HUES48 (cell line): Measurements from ENCODE around the gene RIMBP2.

Source experiments
- H3K27ac ChIP-seq: one replicate; pipeline ENCODE4 v1.7.0; 2013; ENCODE audit warnings: low read depth, low read length, inconsistent platforms
- H3K27me3 ChIP-seq: 2 replicates; pipeline ENCODE4 v1.6.1; 2013; ENCODE audit warnings: mild to moderate bottlenecking, low read length; ENCODE audit not compliant: control insufficient read depth, insufficient read depth
- H3K36me3 ChIP-seq: 2 replicates; pipeline ENCODE4 v1.6.1; 2013; ENCODE audit warnings: low read length; ENCODE audit not compliant: control insufficient read depth, insufficient read depth
- H3K4me1 ChIP-seq: 2 replicates; pipeline ENCODE4 v1.6.1; 2013; ENCODE audit warnings: mild to moderate bottlenecking, low read length; ENCODE audit not compliant: control insufficient read depth, insufficient read depth
- H3K4me3 ChIP-seq: 2 replicates; pipeline ENCODE4 v1.5.1; 2013; ENCODE audit warnings: mild to moderate bottlenecking, low read depth, low read length
- H3K9ac ChIP-seq: 2 replicates; pipeline ENCODE4 v1.6.1; 2013; ENCODE audit warnings: mild to moderate bottlenecking, low read depth, low read length, moderate library complexity
- H3K9me3 ChIP-seq: 2 replicates; pipeline ENCODE4 v1.6.1; 2013; ENCODE audit warnings: low read length; ENCODE audit not compliant: control insufficient read depth, insufficient read depth

Gene RIMBP2

GRCh38 chr12:130555221-130555620 lies 160.9 kb downstream of the RIMBP2 start:
- Histone ChIP-seq H3K36me3 (no peaks in the 10 kb centered on the region), H3K4me1 (peaks cover 4% of the 10 kb centered on the region; the same call in 1 of the 2 replicates), H3K9me3 (0 out of 2 replicates have a peak, but pooled peaks cover 6% of the 10 kb centered on the region)

DNA sequence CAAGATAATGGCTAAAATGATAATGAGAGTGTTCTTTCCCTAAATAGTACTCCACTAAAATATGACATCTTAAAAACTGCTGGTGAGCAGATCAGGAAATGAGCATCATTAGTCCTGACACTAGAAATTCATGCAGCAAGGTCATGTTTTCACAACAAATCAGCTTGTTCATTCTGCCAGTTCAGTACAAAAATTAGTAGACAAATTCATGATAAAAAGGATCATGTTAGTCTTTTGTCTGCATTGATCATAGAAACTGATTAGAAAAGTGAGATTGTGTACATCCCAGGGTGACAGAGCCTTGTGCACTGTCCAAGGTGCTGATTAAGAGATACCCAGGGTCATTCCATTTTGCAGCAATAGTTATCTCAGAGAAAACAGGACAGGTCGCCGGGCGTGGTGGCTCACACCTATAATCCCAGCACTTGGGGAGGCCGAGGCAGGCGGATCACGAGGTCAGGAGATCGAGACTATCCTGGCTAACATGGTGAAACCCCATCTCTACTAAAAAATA lies 163.6 kb downstream of the RIMBP2 start:
- Histone ChIP-seq H3K27ac (no peak overlapping the region), H3K4me1 (peaks cover 4% of the 10 kb centered on the region; the same call in 1 of the 2 replicates), H3K36me3 (no peaks in the 10 kb centered on the region), H3K4me3 (no peak overlapping the region), H3K9ac (no peak overlapping the region), H3K27me3 (no peaks in the 10 kb centered on the region), H3K9me3 (0 out of 2 replicates have a peak, but pooled peaks cover 6% of the 10 kb centered on the region)

More at GRCh38 chr12:130555221-130555620, 160.9 kb downstream of the RIMBP2 start:
- Histone ChIP-seq H3K27me3 (no peaks in the 10 kb centered on the region), H3K4me3 (no peak overlapping the region), H3K27ac (no peak overlapping the region), H3K9ac (no peak overlapping the region)

GRCh38 chr12:130549361-130549760 lies 166.7 kb downstream of the RIMBP2 start:
- Histone ChIP-seq H3K27ac (no peak overlapping the region), H3K4me3 (no peak overlapping the region), H3K36me3 (no peaks in the 10 kb centered on the region), H3K9me3 (0 out of 2 replicates have a peak, but pooled peaks cover 6% of the 10 kb centered on the region), H3K4me1 (peaks cover 4% of the 10 kb centered on the region; the same call in 1 of the 2 replicates), H3K27me3 (no peaks in the 10 kb centered on the region), H3K9ac (no peak overlapping the region)

DNA sequence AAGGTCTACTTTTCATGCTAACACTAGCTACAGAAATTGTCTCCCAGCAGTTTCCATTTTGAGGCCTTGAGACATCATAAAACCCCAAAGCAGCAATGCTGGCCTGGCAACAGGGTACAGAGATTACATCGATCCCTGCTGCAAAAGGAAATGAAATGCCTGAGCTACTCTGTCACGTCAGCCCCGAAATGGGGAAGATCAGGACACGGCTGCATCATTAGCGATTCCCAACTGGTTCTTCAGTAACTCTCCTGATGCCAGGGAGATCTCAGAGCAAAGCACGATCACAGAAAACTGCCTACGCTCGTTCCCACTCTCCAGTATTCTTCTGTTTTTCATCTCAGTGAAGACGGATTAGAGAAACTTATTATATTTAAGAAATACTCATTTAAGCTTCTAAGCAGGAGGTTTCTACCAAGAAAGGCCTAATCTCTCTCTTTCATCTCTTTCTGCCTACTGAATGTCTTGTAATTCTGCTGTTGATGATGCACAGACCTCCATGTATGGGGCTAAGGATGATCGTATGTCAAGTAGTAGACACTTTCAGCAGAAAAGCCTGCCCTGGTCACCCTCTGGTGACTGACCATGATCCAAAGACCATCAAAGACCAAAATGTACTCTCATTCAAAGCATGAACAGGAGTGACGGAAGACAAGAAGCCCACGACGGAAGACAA lies 168.5 kb downstream of the RIMBP2 start:
- Histone ChIP-seq H3K27me3 (no peaks in the 10 kb centered on the region), H3K4me1 (no peaks in the 10 kb centered on the region), H3K4me3 (no peak overlapping the region), H3K9me3 (0 out of 2 replicates have a peak, but pooled peaks cover 6% of the 10 kb centered on the region), H3K27ac (no peak overlapping the region), H3K36me3 (no peaks in the 10 kb centered on the region), H3K9ac (no peak overlapping the region)

- no peak overlapping the region for H3K27ac ChIP-seq
- H3K4me3 ChIP-seq, result no peak overlapping the region
- no peaks in the 10 kb centered on the region for H3K27me3 ChIP-seq
- H3K4me1 ChIP-seq, result no peaks in the 10 kb centered on the region
- 0 out of 2 replicates have a peak, but pooled peaks cover 6% of the 10 kb centered on the region for H3K9me3 ChIP-seq
- H3K9ac ChIP-seq, result no peak overlapping the region
- no peaks in the 10 kb centered on the region for H3K36me3 ChIP-seq
These were observed 169.6 kb downstream of the RIMBP2 start for GRCh38 chr12:130546494-130546893.

DNA sequence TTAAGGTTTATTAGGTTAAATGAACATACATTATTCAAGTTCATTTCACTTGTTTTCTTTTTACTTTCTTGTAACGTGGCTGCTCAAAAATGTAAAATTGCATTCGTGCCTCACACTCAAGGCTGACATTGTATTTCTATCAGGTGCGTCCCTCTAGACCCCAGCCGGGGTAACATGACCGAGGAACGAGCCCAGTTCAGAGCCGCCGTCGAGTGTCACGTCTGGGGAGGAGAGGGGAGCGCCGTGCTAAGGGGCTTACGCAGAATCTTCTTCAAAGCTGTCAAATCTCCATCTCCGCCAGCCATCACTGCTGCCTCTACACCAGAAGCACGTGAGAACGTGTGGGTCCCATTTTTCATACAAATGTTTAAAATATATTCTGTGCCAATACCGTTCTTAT lies 170.6 kb downstream of the RIMBP2 start:
- no peaks in the 10 kb centered on the region for H3K9me3 ChIP-seq
- H3K4me1 ChIP-seq, result no peaks in the 10 kb centered on the region
- H3K9ac ChIP-seq, result no peak overlapping the region
- H3K4me3 ChIP-seq, result no peak overlapping the region
- no peak overlapping the region for H3K27ac ChIP-seq
- no peaks in the 10 kb centered on the region for H3K36me3 ChIP-seq
- H3K27me3 ChIP-seq, result no peaks in the 10 kb centered on the region

GRCh38 chr12:130540376-130540775 lies 175.7 kb downstream of the RIMBP2 start:
- H3K27me3 ChIP-seq, result no peaks in the 10 kb centered on the region

GRCh38 chr12:130538343-130539095 lies 177.6 kb downstream of the RIMBP2 start:
- no peak overlapping the region for H3K9ac ChIP-seq
- no peaks in the 10 kb centered on the region for H3K36me3 ChIP-seq
- no peaks in the 10 kb centered on the region for H3K27me3 ChIP-seq

More at GRCh38 chr12:130540376-130540775, 175.7 kb downstream of the RIMBP2 start:
- Histone ChIP-seq H3K9ac (no peak overlapping the region), H3K36me3 (no peaks in the 10 kb centered on the region), H3K27ac (no peak overlapping the region), H3K4me3 (no peak overlapping the region), H3K4me1 (no peaks in the 10 kb centered on the region), H3K9me3 (no peaks in the 10 kb centered on the region)

GRCh38 chr12:130537655-130538054 lies 178.4 kb downstream of the RIMBP2 start:
- Histone ChIP-seq H3K4me1 (no peaks in the 10 kb centered on the region), H3K4me3 (no peak overlapping the region), H3K27ac (no peak overlapping the region), H3K9ac (no peak overlapping the region), H3K27me3 (no peaks in the 10 kb centered on the region), H3K9me3 (no peaks in the 10 kb centered on the region), H3K36me3 (no peaks in the 10 kb centered on the region)

More at GRCh38 chr12:130538343-130539095, 177.6 kb downstream of the RIMBP2 start:
- Histone ChIP-seq H3K4me3 (no peak overlapping the region), H3K27ac (no peak overlapping the region), H3K4me1 (no peaks in the 10 kb centered on the region), H3K9me3 (no peaks in the 10 kb centered on the region)

- no peak overlapping the region for H3K9ac ChIP-seq
These were observed 179.0 kb downstream of the RIMBP2 start for GRCh38 chr12:130537051-130537450.

GRCh38 chr12:130530429-130530828 lies 185.7 kb downstream of the RIMBP2 start:
- Histone ChIP-seq H3K4me1 (no peaks in the 10 kb centered on the region), H3K36me3 (no peaks in the 10 kb centered on the region), H3K4me3 (no peak overlapping the region), H3K27me3 (no peaks in the 10 kb centered on the region), H3K9me3 (no peaks in the 10 kb centered on the region), H3K27ac (no peak overlapping the region), H3K9ac (no peak overlapping the region)

More at GRCh38 chr12:130537051-130537450, 179.0 kb downstream of the RIMBP2 start:
- Histone ChIP-seq H3K9me3 (no peaks in the 10 kb centered on the region), H3K4me3 (no peak overlapping the region), H3K4me1 (no peaks in the 10 kb centered on the region), H3K36me3 (no peaks in the 10 kb centered on the region), H3K27ac (no peak overlapping the region), H3K27me3 (no peaks in the 10 kb centered on the region)
